22Rv1 (cell line): ENCODE measurements around the gene CLIC3.

Experiments used
- H3K27ac ChIP-seq: fragments of 450-650 bp; 2 replicates; pipeline ENCODE4 v1.5.1; 2017
- ZFX ChIP-seq: fragments of 450-650 bp; IDR thresholded peaks from 2 replicates; pipeline ENCODE4 v1.6.1; 2017; ENCODE audit warnings: antibody characterized with exemption, borderline replicate concordance
- TF ChIP-seq, protein P1 (sequence below): fragments of 450-650 bp; IDR thresholded peaks from 2 replicates; pipeline ENCODE4 v1.5.1; 2017; ENCODE audit warnings: mild to moderate bottlenecking

CLIC3 gene

DNA sequence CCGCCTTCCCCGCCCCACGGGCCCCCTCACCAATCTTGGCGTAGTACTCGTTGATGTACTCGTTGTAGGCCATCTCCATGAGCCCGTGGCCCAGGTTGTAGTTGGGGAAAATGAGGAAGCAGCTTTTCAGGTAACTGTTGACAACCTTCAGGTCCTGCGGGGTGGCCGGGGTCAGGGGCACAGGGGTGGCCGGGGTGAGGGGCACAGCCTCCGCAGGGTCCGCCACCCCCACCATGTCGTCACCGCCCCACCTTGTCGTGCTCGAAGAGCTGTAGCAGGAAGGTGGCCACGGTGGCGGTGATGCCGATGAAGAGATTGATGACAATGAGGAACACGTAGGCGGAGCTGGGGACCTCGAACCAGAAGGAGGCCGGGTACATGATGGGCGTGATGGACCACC lies 14.8 kb upstream of the CLIC3 start:
- TF ChIP-seq, protein P1, sequence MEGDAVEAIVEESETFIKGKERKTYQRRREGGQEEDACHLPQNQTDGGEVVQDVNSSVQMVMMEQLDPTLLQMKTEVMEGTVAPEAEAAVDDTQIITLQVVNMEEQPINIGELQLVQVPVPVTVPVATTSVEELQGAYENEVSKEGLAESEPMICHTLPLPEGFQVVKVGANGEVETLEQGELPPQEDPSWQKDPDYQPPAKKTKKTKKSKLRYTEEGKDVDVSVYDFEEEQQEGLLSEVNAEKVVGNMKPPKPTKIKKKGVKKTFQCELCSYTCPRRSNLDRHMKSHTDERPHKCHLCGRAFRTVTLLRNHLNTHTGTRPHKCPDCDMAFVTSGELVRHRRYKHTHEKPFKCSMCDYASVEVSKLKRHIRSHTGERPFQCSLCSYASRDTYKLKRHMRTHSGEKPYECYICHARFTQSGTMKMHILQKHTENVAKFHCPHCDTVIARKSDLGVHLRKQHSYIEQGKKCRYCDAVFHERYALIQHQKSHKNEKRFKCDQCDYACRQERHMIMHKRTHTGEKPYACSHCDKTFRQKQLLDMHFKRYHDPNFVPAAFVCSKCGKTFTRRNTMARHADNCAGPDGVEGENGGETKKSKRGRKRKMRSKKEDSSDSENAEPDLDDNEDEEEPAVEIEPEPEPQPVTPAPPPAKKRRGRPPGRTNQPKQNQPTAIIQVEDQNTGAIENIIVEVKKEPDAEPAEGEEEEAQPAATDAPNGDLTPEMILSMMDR: no peak
- TF ChIP-seq ZFX: no peak
- H3K27ac ChIP-seq: no peak overlapping the region

DNA sequence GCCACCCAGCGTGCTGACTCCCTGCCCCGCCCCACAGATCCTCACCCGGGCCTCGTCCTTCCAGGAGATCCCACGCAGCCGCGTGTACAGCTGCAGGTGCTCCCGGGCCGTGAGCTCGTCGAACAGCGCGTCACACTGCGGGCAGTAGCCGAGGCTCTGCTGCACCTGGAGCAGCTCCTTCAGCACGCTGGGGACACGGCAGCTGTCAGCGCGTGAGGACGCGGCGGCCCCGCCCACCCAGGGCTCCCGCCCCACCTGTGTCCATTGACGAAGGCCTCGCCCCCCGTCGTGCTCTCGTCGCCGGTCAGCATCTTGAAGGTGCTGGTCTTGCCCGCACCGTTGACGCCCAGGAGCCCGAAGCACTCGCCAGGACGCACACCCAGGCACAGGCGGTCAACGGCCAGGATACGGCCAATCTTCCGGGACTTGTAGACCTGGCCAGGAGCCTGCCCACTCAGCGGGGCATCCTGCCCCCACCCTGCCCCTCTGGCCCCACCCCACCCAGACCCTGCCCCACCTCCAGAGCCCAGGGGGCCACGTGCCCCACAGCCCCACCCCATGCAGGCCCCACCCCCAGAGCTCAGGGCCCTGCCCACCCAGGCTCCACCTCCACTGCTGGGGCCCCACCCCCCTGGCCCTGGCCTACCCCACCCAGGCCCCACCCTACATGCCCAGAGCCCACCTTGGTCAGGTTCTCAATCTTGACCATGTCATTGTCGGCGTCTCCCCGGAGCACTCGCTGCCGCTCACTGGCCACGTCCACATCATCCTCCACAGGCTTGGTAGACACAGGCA lies 13.8 kb upstream of the CLIC3 start:
- no peak overlapping the region for H3K27ac ChIP-seq

DNA sequence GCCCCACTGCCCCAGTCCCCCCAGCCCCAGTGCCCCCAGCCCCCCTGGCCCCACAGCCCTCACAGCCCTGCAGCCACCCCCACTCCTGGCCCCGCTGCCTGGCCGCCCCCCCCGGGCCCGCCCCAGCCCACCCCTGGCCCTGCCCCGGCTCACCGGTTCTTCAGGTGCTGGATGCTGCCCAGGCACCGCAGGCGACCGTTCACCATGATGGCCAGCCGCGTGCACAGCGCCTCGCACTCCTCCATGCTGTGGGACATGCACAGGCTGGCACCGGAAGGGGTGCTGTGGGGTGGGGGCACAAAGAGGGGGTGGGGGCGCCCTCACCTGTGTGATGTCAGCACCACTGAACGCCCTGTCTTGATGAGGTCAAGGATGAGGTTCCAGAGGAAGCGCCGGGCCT lies 12.8 kb upstream of the CLIC3 start:
- TF ChIP-seq ZFX: no peak
- TF ChIP-seq, protein P1: no peak
- no peak overlapping the region for H3K27ac ChIP-seq

More for the DNA sequence above, 13.8 kb upstream of the CLIC3 start:
- no peak for TF ChIP-seq ZFX
- TF ChIP-seq, protein P1: no peak

DNA sequence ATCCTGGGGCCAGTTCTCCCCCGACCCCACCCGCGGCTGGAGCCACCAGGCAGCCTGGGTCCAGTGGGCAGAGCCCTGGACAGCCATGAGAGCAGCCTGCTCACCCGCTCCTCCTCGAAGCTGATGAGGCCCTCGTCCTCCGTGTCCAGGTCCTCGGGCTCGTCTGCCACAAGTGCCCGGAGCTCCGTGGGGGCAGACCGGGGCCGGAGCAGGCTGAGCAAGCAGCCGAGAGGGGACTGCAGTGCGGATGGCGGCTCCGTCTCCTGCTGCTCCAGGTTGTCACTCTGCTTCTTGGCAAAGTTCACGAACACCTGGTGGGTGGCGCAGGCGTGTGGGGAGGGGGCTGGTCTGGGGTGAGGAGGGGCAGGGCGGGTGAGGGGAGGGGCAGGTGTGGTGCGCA lies 11.9 kb upstream of the CLIC3 start:
- TF ChIP-seq, protein P1: no peak
- TF ChIP-seq ZFX: no peak
- H3K27ac ChIP-seq: no peak overlapping the region

DNA sequence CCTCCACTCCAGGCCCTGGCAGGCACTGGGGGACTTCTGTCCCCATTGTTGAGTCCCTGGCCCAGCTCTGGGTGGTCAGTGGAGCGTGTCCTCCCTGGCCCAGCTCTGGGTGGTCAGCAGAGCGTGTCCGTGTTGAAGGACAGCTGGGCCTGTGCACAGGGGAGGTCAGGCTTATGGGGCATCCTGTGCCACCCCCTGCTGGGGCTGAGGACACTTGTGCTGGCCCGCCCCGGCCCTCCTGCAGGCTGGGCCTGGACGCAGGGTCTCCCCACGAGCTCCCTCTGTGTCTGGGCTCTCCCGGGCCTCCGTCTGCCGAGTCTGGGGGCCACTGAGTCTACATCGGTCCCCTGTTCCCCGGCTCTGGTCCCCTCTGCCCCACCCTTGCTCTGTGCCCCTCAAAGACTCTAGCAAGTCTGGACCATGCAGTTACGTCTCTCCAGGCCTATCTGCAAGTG lies 11.5 kb upstream of the CLIC3 start:
- no peak overlapping the region for H3K27ac ChIP-seq
- no peak for TF ChIP-seq ZFX
- TF ChIP-seq, protein P1: no peak

DNA sequence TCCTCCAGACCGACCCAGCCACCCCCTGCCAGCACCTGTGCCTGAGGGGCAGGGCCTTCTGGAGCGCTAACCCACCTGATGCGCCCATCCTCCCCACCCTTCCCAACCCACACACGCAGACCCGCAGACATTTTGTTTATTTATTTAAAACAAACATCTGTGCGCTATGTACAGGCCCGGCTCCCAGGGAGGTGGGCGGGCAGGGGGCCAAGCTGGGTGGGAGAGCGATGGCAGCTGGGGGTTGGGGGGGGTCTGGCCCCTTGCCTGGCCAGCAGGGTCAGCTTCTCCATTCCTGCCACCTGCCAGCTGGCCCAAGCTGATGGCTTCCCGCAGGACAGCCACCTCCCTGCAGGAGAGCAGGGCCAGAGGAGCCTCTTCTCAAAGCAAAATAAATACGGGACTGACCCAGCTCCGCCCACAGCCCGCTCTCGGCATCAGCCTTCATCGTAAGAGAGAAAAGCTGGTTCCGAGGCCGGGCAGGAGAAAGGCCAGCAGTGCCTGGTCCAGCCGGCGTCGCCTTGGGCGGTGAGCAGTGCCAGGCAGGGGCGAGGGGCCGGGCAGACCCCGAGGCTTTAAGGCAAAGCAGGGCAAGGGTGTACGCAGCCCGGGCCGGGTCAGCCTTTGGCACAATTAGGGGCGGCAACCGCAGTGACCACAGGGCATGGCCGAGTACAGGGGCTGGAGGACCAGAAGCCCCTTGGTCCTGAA lies 10.9 kb upstream of the CLIC3 start:
- H3K27ac ChIP-seq: no peak overlapping the region
- TF ChIP-seq, protein P1: no peak
- TF ChIP-seq ZFX: no peak
